ENCODE data around the gene ABCC4. TPM values are rescaled to one million over a fixed set of nuclear protein-coding genes. Genes with fewer than 3 reads are reported as not detected.

Gene ABCC4
- polyA plus RNA-seq, 10 donors = 2.3 to 4.0 (median 3.0) TPM

DNA sequence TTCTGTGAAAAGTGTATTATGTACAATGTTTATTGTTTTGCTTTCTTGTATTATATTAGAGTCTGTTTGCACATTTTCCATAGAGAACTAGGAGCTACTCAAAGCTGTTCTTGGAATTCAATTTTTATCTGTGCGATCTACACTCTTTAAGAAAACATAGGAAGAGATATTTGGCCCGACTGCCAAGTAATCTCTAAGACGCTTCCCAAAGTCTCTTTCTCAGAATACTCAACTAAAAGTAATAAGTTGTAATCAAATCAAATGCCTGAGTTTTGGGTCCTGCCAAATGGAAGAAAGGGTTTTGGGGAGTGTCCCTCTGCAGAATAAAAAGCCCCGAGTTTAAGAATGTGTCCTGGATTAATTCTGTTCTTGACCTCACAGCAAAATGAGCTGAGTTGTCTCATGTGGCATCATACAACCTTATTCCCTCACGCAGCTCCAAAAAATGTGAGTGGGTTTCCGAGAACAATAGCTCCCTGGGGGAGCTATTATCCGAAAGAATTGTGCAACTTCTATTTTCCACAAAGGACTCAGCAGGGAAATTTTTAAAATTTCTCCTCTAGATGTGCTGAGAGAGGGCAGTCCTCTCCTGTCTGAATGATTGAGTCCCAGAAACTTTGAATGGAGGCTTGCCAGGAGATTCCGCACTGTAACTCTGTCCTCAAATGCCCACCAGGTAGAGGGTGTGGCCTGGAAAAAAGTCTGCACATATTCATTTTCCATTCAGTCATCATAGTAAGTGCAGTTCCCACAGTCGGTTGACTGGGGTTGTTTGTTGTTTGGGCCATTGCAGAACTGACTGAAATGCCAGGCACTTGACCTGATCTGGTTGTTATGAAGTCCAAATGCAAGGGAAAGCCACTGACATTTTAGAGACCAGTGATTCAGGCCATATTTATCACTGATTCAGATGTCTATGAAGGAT is 309.0 kb downstream of the ABCC4 start:
- DNase-seq = peak in 2 of 3 donors; percentile 28 to 64

- DNase-seq = no peak
Observed at GRCh38 chr13:94988654-94989053, 312.6 kb downstream of the ABCC4 start.

DNA sequence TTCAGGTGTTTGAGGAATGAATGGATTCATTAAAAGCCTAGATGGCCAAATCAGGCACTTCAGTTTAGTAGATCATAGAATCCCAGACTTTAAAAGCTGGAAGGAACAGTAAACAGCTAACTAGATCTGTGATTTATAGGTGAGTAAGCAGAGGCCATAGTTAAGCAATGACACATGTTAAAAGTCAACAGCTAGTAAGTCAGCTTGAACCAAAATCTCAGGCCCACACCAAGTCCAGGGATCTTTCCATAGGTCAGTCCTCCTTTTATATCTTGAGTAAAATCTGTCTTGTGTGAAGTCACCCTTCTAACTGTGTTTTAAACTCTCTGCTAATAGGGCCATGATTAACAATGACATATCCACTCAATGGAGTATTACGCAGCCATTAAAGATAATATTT is 313.4 kb downstream of the ABCC4 start:
- no peak for DNase-seq

- no peak for DNase-seq
Observed at GRCh38 chr13:94987081-94987480, 314.2 kb downstream of the ABCC4 start.

DNA sequence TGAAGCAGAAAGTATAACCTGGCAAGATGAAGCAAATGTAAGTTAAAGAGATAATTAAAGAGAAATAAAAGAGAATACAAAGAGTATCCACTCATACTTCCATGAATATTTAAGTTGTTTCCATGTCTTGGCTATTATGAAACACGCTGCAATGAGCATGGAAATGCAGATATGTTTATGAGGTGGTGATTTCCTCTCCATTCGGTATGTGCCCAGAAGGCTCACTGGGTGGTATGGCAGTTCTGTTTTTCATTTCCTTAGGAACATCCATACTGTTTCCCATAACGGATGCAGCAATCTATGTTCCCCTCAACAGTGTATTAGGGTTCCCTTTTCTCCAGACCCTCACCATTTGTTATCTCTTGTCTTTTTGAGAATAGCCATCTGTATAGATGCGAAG is 316.3 kb downstream of the ABCC4 start:
- no peak for DNase-seq

DNA sequence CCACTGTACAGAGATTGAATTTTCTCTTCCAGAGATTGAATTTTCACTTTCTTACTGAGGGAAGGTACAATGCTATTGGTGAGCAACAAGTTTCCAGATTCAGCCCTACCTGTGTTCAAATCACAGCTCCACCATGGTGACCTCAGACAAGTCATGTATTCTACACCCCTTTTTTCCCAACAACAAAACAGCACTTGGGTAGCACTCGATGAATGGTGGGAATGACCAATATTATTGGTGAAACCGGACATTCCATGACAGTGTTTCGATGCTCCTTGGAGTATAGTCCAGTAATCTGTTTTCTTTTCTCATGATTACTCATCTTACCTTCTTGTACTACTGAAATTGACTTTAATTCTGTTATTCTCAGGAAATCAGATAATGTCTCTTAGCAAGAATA is 322.7 kb downstream of the ABCC4 start:
- DNase-seq = no peak

DNA sequence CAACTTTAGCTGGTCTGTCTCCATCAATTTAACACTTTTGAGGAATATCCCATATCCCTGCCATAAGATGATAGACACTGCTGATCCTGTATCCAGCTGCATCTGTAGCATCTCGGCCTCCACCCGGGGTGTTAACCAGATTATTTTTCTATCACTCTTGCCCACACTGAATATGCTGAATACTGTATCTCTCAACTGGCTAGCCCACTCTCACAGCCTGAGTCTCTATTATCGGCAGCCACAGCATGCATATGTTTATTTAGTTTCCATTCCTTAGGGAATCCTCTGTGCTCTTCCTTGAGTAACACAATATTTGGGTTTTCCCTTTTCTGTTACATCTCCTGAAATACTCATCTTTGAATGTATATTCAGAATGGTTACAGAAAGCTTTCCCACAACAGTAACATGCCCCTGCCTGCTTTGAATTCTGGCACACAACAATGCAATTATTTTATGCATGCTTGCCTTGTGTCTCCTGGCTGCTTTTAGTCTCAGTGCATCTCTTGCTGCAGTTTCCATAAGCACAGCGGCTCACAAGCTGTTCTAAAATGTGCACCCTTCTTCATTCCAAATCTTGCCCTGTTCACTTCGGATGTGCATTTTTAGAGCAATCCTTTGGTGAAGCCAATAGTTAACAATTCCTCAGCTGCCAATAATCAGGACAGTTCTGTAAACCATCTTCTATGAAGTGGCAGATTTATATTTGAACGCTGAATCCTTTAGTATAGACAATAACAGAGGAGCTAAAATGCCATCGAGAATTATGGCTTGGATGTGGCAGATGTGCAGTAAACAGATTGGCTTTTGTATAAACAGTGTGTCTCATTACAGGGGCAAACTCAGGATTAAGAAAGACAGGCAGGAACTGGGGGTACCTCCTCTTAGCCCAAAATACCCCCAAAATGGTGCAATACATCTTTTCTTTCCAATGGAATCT is 327.0 kb downstream of the ABCC4 start:
- no peak for DNase-seq

DNA sequence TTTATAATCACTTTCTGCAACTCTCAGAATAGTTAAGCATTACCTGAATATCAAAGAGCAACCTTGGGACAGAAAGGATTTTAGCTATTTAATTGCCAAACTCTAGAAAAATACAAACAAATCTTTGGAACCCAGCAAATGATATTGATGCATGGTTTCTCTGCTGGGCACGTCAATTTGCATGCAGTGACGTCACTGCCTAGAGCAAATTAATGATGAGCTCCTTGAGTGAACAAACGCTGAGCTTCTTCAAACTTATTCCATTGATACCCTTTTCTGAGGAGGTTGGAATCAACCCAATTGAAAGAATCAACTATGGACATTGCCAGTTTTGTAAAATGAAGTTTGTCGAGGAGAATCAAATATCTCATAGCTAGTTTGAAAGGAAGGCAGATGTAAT is 329.0 kb downstream of the ABCC4 start:
- DNase-seq = no peak
